Measurements from ENCODE around the gene ANXA2R.

Gene ANXA2R

GRCh38 chr5:43019614-43020398 lies 20.3 kb downstream of the ANXA2R start:
- Histone ChIP-seq H3K4me1 (ENCODE audit: control insufficient read depth, low read length) (peaks cover 32% of the 10 kb centered on the region), H3K4me3 (ENCODE audit: low read length) (peak overlapping the region; percentile 88), H3K36me3 (ENCODE audit: control insufficient read depth, low read length) (peaks cover 2% of the 10 kb centered on the region; the same call in 1 of the 2 replicates), H3K27ac (ENCODE audit: low read depth, low read length) (peak overlapping the region; percentile 60), H3K4me2 (ENCODE audit: low read length) (peak overlapping the region; percentile 95), H3K9me2 (replicated peaks; ENCODE audit: control insufficient read depth, low read length) (no peaks in the 10 kb centered on the region), H3K79me2 (ENCODE audit: control insufficient read depth, low read length) (peaks cover 17% of the 10 kb centered on the region), H4K20me1 (ENCODE audit: control insufficient read depth, insufficient read depth, low read depth, low read length) (no peaks in the 10 kb centered on the region), H3K9me3 (ENCODE audit: control insufficient read depth, insufficient read depth, low read length) (no peaks in the 10 kb centered on the region), H3K27me3 (ENCODE audit: control insufficient read depth, low read length) (peaks cover 10% of the 10 kb centered on the region), H3F3A (ENCODE audit: control insufficient read depth, insufficient read depth) (peaks cover 15% of the 10 kb centered on the region)
- TF ChIP-seq EZH2phosphoT487 (IDR thresholded peaks at IDR 0.05; ENCODE audit: borderline replicate concordance, low read length) (no peak), CTCF (IDR thresholded peaks at IDR 0.05; ENCODE audit: low read depth, low read length, poor library complexity, severe bottlenecking) (peak; percentile 56)

GRCh38 chr5:43019291-43019613 lies 20.9 kb downstream of the ANXA2R start:
- peak overlapping the region; percentile 85 for H3K27ac ChIP-seq (ENCODE audit: low read depth, low read length)
- H4K20me1 ChIP-seq (ENCODE audit: control insufficient read depth, insufficient read depth, low read depth, low read length): no peaks in the 10 kb centered on the region
- peak overlapping the region; percentile 95 for H3K4me2 ChIP-seq (ENCODE audit: low read length)
- TF ChIP-seq EZH2phosphoT487 (IDR thresholded peaks at IDR 0.05; ENCODE audit: borderline replicate concordance, low read length) (no peak), CTCF (IDR thresholded peaks at IDR 0.05; ENCODE audit: low read depth, low read length, poor library complexity, severe bottlenecking) (no peak)
- H3K4me3 ChIP-seq (ENCODE audit: low read length): peak overlapping the region; percentile 88
- H3K9me3 ChIP-seq (ENCODE audit: control insufficient read depth, insufficient read depth, low read length): no peaks in the 10 kb centered on the region
- H3K27me3 ChIP-seq (ENCODE audit: control insufficient read depth, low read length): peaks cover 10% of the 10 kb centered on the region
- peaks cover 2% of the 10 kb centered on the region; the same call in 1 of the 2 replicates for H3K36me3 ChIP-seq (ENCODE audit: control insufficient read depth, low read length)
- H3K79me2 ChIP-seq (ENCODE audit: control insufficient read depth, low read length): peaks cover 17% of the 10 kb centered on the region
- peaks cover 15% of the 10 kb centered on the region for H3F3A ChIP-seq (ENCODE audit: control insufficient read depth, insufficient read depth)
- H3K9me2 ChIP-seq (replicated peaks; ENCODE audit: control insufficient read depth, low read length): no peaks in the 10 kb centered on the region
- H3K4me1 ChIP-seq (ENCODE audit: control insufficient read depth, low read length): peaks cover 32% of the 10 kb centered on the region

GRCh38 chr5:43017428-43017815 lies 22.7 kb downstream of the ANXA2R start:
- peaks cover 10% of the 10 kb centered on the region for H3K27me3 ChIP-seq (ENCODE audit: control insufficient read depth, low read length)
- peaks cover 20% of the 10 kb centered on the region for H3F3A ChIP-seq (ENCODE audit: control insufficient read depth, insufficient read depth)
- H3K4me3 ChIP-seq (ENCODE audit: low read length): peak overlapping the region; percentile 88
- H3K4me1 ChIP-seq (ENCODE audit: control insufficient read depth, low read length): peaks cover 32% of the 10 kb centered on the region
- H3K9me2 ChIP-seq (replicated peaks; ENCODE audit: control insufficient read depth, low read length): no peaks in the 10 kb centered on the region
- H3K36me3 ChIP-seq (ENCODE audit: control insufficient read depth, low read length): peaks cover 2% of the 10 kb centered on the region; the same call in 1 of the 2 replicates
- no peaks in the 10 kb centered on the region for H4K20me1 ChIP-seq (ENCODE audit: control insufficient read depth, insufficient read depth, low read depth, low read length)
- TF ChIP-seq CTCF (IDR thresholded peaks at IDR 0.05; ENCODE audit: low read depth, low read length, poor library complexity, severe bottlenecking) (no peak), EZH2phosphoT487 (IDR thresholded peaks at IDR 0.05; ENCODE audit: borderline replicate concordance, low read length) (no peak)
- H3K79me2 ChIP-seq (ENCODE audit: control insufficient read depth, low read length): peaks cover 17% of the 10 kb centered on the region
- H3K27ac ChIP-seq (ENCODE audit: low read depth, low read length): peak overlapping the region; percentile 85
- H3K9me3 ChIP-seq (ENCODE audit: control insufficient read depth, insufficient read depth, low read length): no peaks in the 10 kb centered on the region
- H3K4me2 ChIP-seq (ENCODE audit: low read length): peak overlapping the region; percentile 95
